Stimulated activated naive B cell treated with anti-CD40 and anti-IgM and Interleukin-4, amounts not matched to agents 10 μg/mL and 1 μg/mL and 100 μg/mL, for 72 hours (primary cell): ENCODE measurements around the gene DIS3.

Experiments used
- ATAC-seq, 2 donors: fragments of 150-1000 bp; cut with Tn5 transposase; replicated peaks; 2 replicates each; pipeline ENCODE4 v1.10.0; 2021; ENCODE audit warnings: moderate library complexity in 1 of 2
- DNase-seq: peaks from one replicate; pipeline ENCODE4 v3.0.0; 2021
- H3K27ac Mint-ChIP-seq: one replicate; pipeline ENCODE4 v1.8.0; 2022; ENCODE audit warnings: mild to moderate bottlenecking, mixed read lengths
- H3K27me3 Mint-ChIP-seq, 2 donors: one replicate each; pipeline ENCODE4 v1.8.0; 2022; ENCODE audit warnings: mixed read lengths in 2 of 2
- H3K36me3 Mint-ChIP-seq, 2 donors: one replicate each; pipeline ENCODE4 v1.8.0; 2022; ENCODE audit warnings: mixed read lengths in 2 of 2, mild to moderate bottlenecking in 1 of 2
- H3K4me1 Mint-ChIP-seq, 2 donors: one replicate each; pipeline ENCODE4 v1.8.0; 2022; ENCODE audit warnings: mixed read lengths in 2 of 2, mild to moderate bottlenecking in 1 of 2
- H3K4me3 Mint-ChIP-seq, 2 donors: one replicate each; pipeline ENCODE4 v1.8.0; 2022; ENCODE audit warnings: mild to moderate bottlenecking in 2 of 2, mixed read lengths in 2 of 2, moderate library complexity in 1 of 2
- H3K9me3 Mint-ChIP-seq, 2 donors: one replicate each; pipeline ENCODE4 v1.8.0; 2022; ENCODE audit warnings: mixed read lengths in 2 of 2, mild to moderate bottlenecking in 1 of 2

DIS3 gene

DNA sequence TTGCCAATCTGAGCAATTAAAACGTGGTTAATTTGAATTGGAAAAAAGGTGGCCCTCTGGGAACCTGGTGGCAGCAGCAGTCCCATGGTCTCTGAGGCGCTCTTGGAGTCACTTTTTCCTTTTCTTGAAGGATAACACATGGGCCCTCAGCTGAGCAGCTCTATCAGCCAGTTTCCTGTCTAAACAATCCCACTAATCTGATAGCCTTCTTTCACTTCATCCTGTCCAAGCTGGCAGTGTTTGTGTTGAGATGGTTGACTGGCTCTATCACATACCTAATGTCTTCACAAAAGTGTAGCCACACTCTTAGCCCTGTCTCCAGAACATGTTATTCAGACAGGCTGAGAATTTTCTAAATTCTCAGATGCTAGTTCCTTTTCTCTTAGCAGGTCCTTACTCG lies 64.9 kb downstream of the DIS3 start:
- no peak for ATAC-seq
- H3K36me3 Mint-ChIP-seq: peaks cover 56 to 67% of the 10 kb centered on the region in 2 donors
- no peak for DNase-seq

More for the DNA sequence above, 64.9 kb downstream of the DIS3 start:
- no peak overlapping the region for H3K27ac Mint-ChIP-seq
- H3K4me1 Mint-ChIP-seq: peaks cover 2 to 23% of the 10 kb centered on the region in 2 donors
- no peaks in the 10 kb centered on the region for H3K27me3 Mint-ChIP-seq
- no peak overlapping the region for H3K4me3 Mint-ChIP-seq
- H3K9me3 Mint-ChIP-seq: peaks cover 4 to 10% of the 10 kb centered on the region in 2 donors
